H1 (cell line): ENCODE measurements around the gene OGG1. TPM values are rescaled to one million over a fixed set of nuclear protein-coding genes. Genes with fewer than 3 reads are reported as not detected.

ENCODE experiments used
- CTCF ChIA-PET: fragments of 300-600 bp; sonication (Branson Sonifier 250); formaldehyde crosslinking; loops from one replicate; lab custom pipeline; 2021; ENCODE audit not compliant: partially characterized antibody; lab: Charles Lee
- POLR2A ChIA-PET: fragments of 300-600 bp; sonication (Branson Sonifier 250); formaldehyde crosslinking; loops from one replicate; lab custom pipeline; 2021; ENCODE audit warnings: inconsistent platforms; ENCODE audit not compliant: partially characterized antibody; lab: Charles Lee
- DNase-seq, 2 experiments: peaks; one replicate each; pipeline versions ENCODE4 v3.0.0 to v3.0.0-alpha.2; 2010 to 2022; ENCODE audit warnings: low spot score in 2 of 2, low read depth in 1 of 2, mixed read lengths in 1 of 2
- FAIRE-seq: peaks from 2 replicates; lab custom pipeline; 2011; peaks lifted over from hg19 to GRCh38; lab: Jason Lieb, UNC
- H2AFZ ChIP-seq: 2 replicates; pipeline ENCODE4 v1.8.1; 2012; ENCODE audit warnings: low read length, inconsistent platforms
- H2AK5ac ChIP-seq: 2 replicates; pipeline ENCODE4 v1.6.1; 2013; ENCODE audit warnings: low read depth, low read length
- H2BK120ac ChIP-seq: replicated peaks from 2 replicates; pipeline ENCODE3; 2013; ENCODE audit warnings: low read depth, low read length, inconsistent platforms
- H2BK12ac ChIP-seq: 2 replicates; pipeline ENCODE4 v1.6.1; 2013; ENCODE audit warnings: low read depth, low read length
- H2BK15ac ChIP-seq: 2 replicates; pipeline ENCODE4 v1.6.1; 2013; ENCODE audit warnings: low read length
- H2BK20ac ChIP-seq: 2 replicates; pipeline ENCODE4 v1.6.1; 2013; ENCODE audit warnings: low read length
- H2BK5ac ChIP-seq: 2 replicates; pipeline ENCODE4 v1.6.1; 2013; ENCODE audit warnings: low read depth, low read length
- H3K14ac ChIP-seq: 2 replicates; pipeline ENCODE4 v1.6.1; 2013; ENCODE audit warnings: inconsistent platforms; ENCODE audit not compliant: insufficient read length
- H3K18ac ChIP-seq: 2 replicates; pipeline ENCODE4 v1.6.1; 2013; ENCODE audit warnings: low read length; ENCODE audit errors: extremely low read depth
- H3K23ac ChIP-seq: 2 replicates; pipeline ENCODE4 v1.6.1; 2013; ENCODE audit warnings: inconsistent platforms; ENCODE audit not compliant: insufficient read length
- H3K23me2 ChIP-seq: 2 replicates; pipeline ENCODE4 v1.6.1; 2013; ENCODE audit warnings: low read depth, low read length
- H3K27ac ChIP-seq: 2 replicates; pipeline ENCODE4 v1.6.1; 2011; ENCODE audit warnings: low read depth, low read length, inconsistent platforms
- H3K27me3 ChIP-seq, 4 experiments: replicated peaks in 1 of 4; 1 replicate in 1 of 4; 2 replicates in 3 of 4; pipeline versions ENCODE4 v1.6.1 to v1.8.1; 2011 to 2013; ENCODE audit warnings: low read length in 3 of 4, mild to moderate bottlenecking in 3 of 4, inconsistent platforms in 2 of 4, mixed read lengths in 2 of 4, moderate library complexity in 1 of 4; ENCODE audit not compliant: control insufficient read depth in 3 of 4, insufficient read depth in 3 of 4; ENCODE audit errors: extremely low read depth in 1 of 4
- H3K36me3 ChIP-seq, 4 experiments: 2 replicates each; pipeline versions ENCODE4 v1.6.1 to v1.8.1; 2011 to 2013; ENCODE audit warnings: mild to moderate bottlenecking in 4 of 4, low read length in 3 of 4, moderate library complexity in 2 of 4, control low read depth in 1 of 4, inconsistent platforms in 1 of 4; ENCODE audit not compliant: insufficient read depth in 4 of 4, control insufficient read depth in 2 of 4
- H3K4ac ChIP-seq: replicated peaks from 2 replicates; pipeline ENCODE3; 2013; ENCODE audit warnings: low read length, low read depth, mixed read lengths, inconsistent platforms; ENCODE audit not compliant: insufficient read length
- H3K4me1 ChIP-seq, 4 experiments: replicated peaks in 1 of 4; 1 replicate in 1 of 4; 2 replicates in 3 of 4; pipeline versions ENCODE4 v1.6.1 to v1.8.1; 2011 to 2013; ENCODE audit warnings: low read length in 3 of 4, inconsistent platforms in 2 of 4, mixed read lengths in 1 of 4; ENCODE audit not compliant: insufficient read depth in 4 of 4, control insufficient read depth in 3 of 4
- H3K4me2 ChIP-seq, 2 experiments: 2 replicates each; pipeline versions ENCODE4 v1.6.1 to v1.8.1; 2011 to 2013; ENCODE audit warnings: low read depth in 2 of 2, low read length in 2 of 2, control low read depth in 1 of 2, inconsistent platforms in 1 of 2, mild to moderate bottlenecking in 1 of 2; ENCODE audit not compliant: insufficient read depth in 1 of 2
- H3K4me3 ChIP-seq, 4 experiments: fragments of 200-600, 300-600 bp in 1 of 4; sonication (generic), shearing (Covaris generic), sonication (Bioruptor Twin) in 1 of 4; 2 replicates each; pipeline versions ENCODE4 v1.5.1 to v1.8.1; 2011 to 2016; ENCODE audit warnings: low read length in 4 of 4, low read depth in 3 of 4, control low read depth in 2 of 4, inconsistent platforms in 2 of 4, mild to moderate bottlenecking in 2 of 4, mixed read lengths in 1 of 4, moderate library complexity in 1 of 4; ENCODE audit not compliant: insufficient read depth in 2 of 4; ENCODE audit errors: extremely low read depth in 1 of 4
- H3K56ac ChIP-seq: replicated peaks from 2 replicates; pipeline ENCODE3; 2013; ENCODE audit warnings: low read depth, mild to moderate bottlenecking, mixed read lengths, low read length, inconsistent platforms; ENCODE audit not compliant: insufficient read length
- H3K79me1 ChIP-seq: 2 replicates; pipeline ENCODE4 v1.6.1; 2013; ENCODE audit warnings: low read depth, low read length, control low read depth
- H3K79me2 ChIP-seq, 2 experiments: 2 replicates each; pipeline versions ENCODE4 v1.6.1 to v1.8.1; 2012 to 2013; ENCODE audit warnings: low read length in 2 of 2, mild to moderate bottlenecking in 2 of 2, inconsistent platforms in 1 of 2; ENCODE audit not compliant: insufficient read depth in 2 of 2, control insufficient read depth in 1 of 2
- H3K9ac ChIP-seq, 4 experiments: replicated peaks in 1 of 4; 1 replicate in 1 of 4; 2 replicates in 3 of 4; pipeline versions ENCODE4 v1.6.1 to v1.8.1; 2011 to 2013; ENCODE audit warnings: low read depth in 3 of 4, low read length in 3 of 4, control low read depth in 2 of 4, mild to moderate bottlenecking in 2 of 4, moderate library complexity in 2 of 4, inconsistent platforms in 1 of 4; ENCODE audit errors: extremely low read depth in 1 of 4
- H3K9me3 ChIP-seq, 2 experiments: 2 replicates each; pipeline versions ENCODE4 v1.6.1 to v1.8.1; 2012 to 2013; ENCODE audit warnings: mild to moderate bottlenecking in 2 of 2, moderate library complexity in 2 of 2, control low read depth in 1 of 2, inconsistent platforms in 1 of 2, low read depth in 1 of 2, low read length in 1 of 2, mixed read lengths in 1 of 2; ENCODE audit not compliant: insufficient read depth in 2 of 2
- H4K20me1 ChIP-seq, 2 experiments: replicated peaks in 1 of 2; 2 replicates each; pipeline versions ENCODE3 to v1.8.1; 2011 to 2013; ENCODE audit warnings: inconsistent platforms in 2 of 2, low read length in 2 of 2, mild to moderate bottlenecking in 1 of 2; ENCODE audit not compliant: insufficient read depth in 2 of 2, control insufficient read depth in 1 of 2
- H4K5ac ChIP-seq: 2 replicates; pipeline ENCODE4 v1.6.1; 2013; ENCODE audit warnings: low read length, low read depth, mixed read lengths, inconsistent platforms; ENCODE audit not compliant: insufficient read length
- H4K8ac ChIP-seq: 2 replicates; pipeline ENCODE4 v1.8.0; 2013; ENCODE audit warnings: mild to moderate bottlenecking, moderate library complexity, low read length, inconsistent platforms; ENCODE audit not compliant: insufficient read depth; ENCODE audit errors: extremely low read depth
- H4K91ac ChIP-seq: replicated peaks from 2 replicates; pipeline ENCODE3; 2013; ENCODE audit warnings: low read length, mixed read lengths, inconsistent platforms; ENCODE audit not compliant: insufficient read length
- CREB1 ChIP-seq: IDR thresholded peaks from 2 replicates; pipeline ENCODE4 v1.6.1; 2012; ENCODE audit warnings: inconsistent platforms
- CTBP2 ChIP-seq: IDR thresholded peaks from 2 replicates; pipeline ENCODE4 v1.7.0; 2011; ENCODE audit warnings: borderline replicate concordance, mild to moderate bottlenecking, moderate library complexity, mixed read lengths, low read length; ENCODE audit not compliant: insufficient read depth, insufficient read length
- TCF12 ChIP-seq: IDR thresholded peaks from 2 replicates; pipeline ENCODE4 v1.6.1; 2011; ENCODE audit warnings: low read depth, mild to moderate bottlenecking, low read length
- YY1 ChIP-seq: IDR thresholded peaks from 2 replicates; pipeline ENCODE4 v1.6.1; 2011; ENCODE audit warnings: low read depth, mild to moderate bottlenecking, low read length
- ZNF274 ChIP-seq: IDR thresholded peaks from 2 replicates; pipeline ENCODE4 v1.7.0; 2012; ENCODE audit warnings: low read length, borderline replicate concordance; ENCODE audit errors: extremely low read depth
- WGBS, 2 experiments: shearing (Covaris generic) in 1 of 2; methylation state at CpG; one replicate each; pipeline versions ENCODE4 v1.1.6 to v1.1.7; 2013 to 2015; ENCODE audit warnings: low lambda C conversion rate in 2 of 2, mixed read lengths in 2 of 2, inconsistent platforms in 1 of 2, low coverage in 1 of 2, missing lambda C conversion rate in 1 of 2; ENCODE audit not compliant: insufficient replicate concordance in 2 of 2, insufficient coverage in 1 of 2, insufficient read length in 1 of 2; ENCODE audit errors: extremely low coverage in 1 of 2, missing lambda C conversion rate in 1 of 2; 5-methylcytosine and 5-hydroxymethylcytosine counted together
- polyA plus RNA-seq, 7 experiments: library from polyadenylated mRNA; depleted of rRNA in 3 of 7; stranded (reverse) in 5 of 7; unstranded in 2 of 7; fragments of >200 nt in 5 of 7; fragments of 200-250 nt in 2 of 7; gene quantifications; 1 replicate in 5 of 7; 2 replicates in 1 of 7; 4 replicates in 1 of 7; pipeline versions ENCODE4 v1.2.1 to v1.2.3, GENCODE V29; 2011 to 2013; ENCODE audit warnings: missing spikeins in 2 of 7, mixed read lengths in 2 of 7
- total RNA-seq: library from RNA; stranded (reverse); fragmentation: NEBNext Ultra II Directional; extraction: Animal tissue kit (Norgen Biotek cat#: 25700); gene quantifications from 2 replicates; pipeline ENCODE4 v1.2.1, GENCODE V29; 2021
- TF ChIP-seq, protein P1 (sequence below): IDR thresholded peaks from 2 replicates; pipeline ENCODE4 v1.6.1; 2012; ENCODE audit warnings: inconsistent platforms

The OGG1 gene
- total and polyA plus RNA-seq, 2 of the 8 experiments (the other 6 are each of a cell fraction or from before 2014, with no cell fraction given) = 29.6 to 46.8 TPM

DNA sequence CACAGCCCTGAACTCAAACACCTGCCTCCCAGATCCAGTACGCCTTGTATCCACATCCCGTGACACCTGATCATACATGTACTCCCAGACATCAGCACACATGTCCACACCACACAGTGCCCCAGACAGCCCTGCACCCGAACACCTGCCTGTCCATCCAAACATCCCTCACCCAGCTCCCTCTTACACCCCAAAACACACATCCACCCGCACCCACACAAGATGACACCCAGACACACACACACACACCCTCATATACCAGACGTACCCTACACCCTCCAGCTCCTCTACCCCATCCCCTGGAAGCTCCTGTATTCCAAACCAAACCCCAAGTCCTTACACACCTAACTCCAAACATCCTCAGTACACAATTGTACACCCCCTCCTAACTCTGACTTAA lies 19.3 kb downstream of the OGG1 start:
- Histone ChIP-seq H4K20me1 (peaks cover 0 to 3% of the 10 kb centered on the region in 2 experiments), H2AFZ (no peak overlapping the region), H3K23ac (no peak overlapping the region), H3K56ac (no peak overlapping the region), H2BK20ac (no peak overlapping the region), H3K36me3 (no peaks in the 10 kb centered on the region), H4K5ac (no peak overlapping the region), H3K23me2 (peaks cover 7% of the 10 kb centered on the region), H3K14ac (no peak overlapping the region), H2BK120ac (no peak overlapping the region), H2BK12ac (no peak overlapping the region), H3K27me3 (peaks cover 1 to 28% (median 23%) of the 10 kb centered on the region in 4 experiments; a peak in 6 of 7 replicates), H2BK5ac (no peak overlapping the region), H4K8ac (no peak overlapping the region), H3K4me3 (peak overlapping the region; percentile 50 to 68 (median 52); a peak in 5 of 8 replicates), H3K79me2 (no peaks in the 10 kb centered on the region), H3K9ac (peak overlapping the region in 1 of 4 experiments; percentile 21; a peak in 1 of 7 replicates), H3K79me1 (no peaks in the 10 kb centered on the region), H3K9me3 (no peaks in the 10 kb centered on the region), H4K91ac (no peak overlapping the region), H3K18ac (no peak overlapping the region), H3K4me2 (peak overlapping the region; percentile 69 to 79), H3K4me1 (peaks cover 0 to 10% (median 2%) of the 10 kb centered on the region in 4 experiments; a peak in 1 of 7 replicates), H3K27ac (no peak overlapping the region), H2BK15ac (no peak overlapping the region), H3K4ac (no peak overlapping the region)
- WGBS, 2 experiments = 80% methylated on average over 5 of the region's 5 CpGs; no CpG with 5 or more reads in 1 of the 2 experiments
- DNase-seq (no peak), FAIRE-seq (no peak)
- POLR2A ChIA-PET = interaction anchor here (1.0 to 5.2 kb wide), 6 partner anchors 9 to 40 kb away, joined by 3 to 43 read pairs (median 8); partner anchors contain the start of genes ARPC4, OGG1 and TADA3
- no peak for TF ChIP-seq ZNF274
- no peak for TF ChIP-seq YY1
- TF ChIP-seq, protein P1, sequence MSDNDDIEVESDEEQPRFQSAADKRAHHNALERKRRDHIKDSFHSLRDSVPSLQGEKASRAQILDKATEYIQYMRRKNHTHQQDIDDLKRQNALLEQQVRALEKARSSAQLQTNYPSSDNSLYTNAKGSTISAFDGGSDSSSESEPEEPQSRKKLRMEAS = no peak
- no peak for TF ChIP-seq CREB1
- TF ChIP-seq CTBP2 = no peak
- TF ChIP-seq TCF12 = no peak
- TF ChIP-seq, all 59 proteins: peak for 0
- CTCF ChIA-PET = interaction anchor here (0.6 to 1.6 kb wide), 5 partner anchors 13 to 399 kb away, joined by 3 to 5 read pairs (median 3); no protein-coding TSS in a partner anchor
- H2AK5ac ChIP-seq = no peak overlapping the region
